ENCODE measurements around the gene C2orf68. TPM values are rescaled to one million over a fixed set of nuclear protein-coding genes. Genes with fewer than 3 reads are reported as not detected.

The C2orf68 gene
- total and polyA plus RNA-seq, 2 of the 13 experiments (the other 11 are each of a cell fraction or from before 2014, with no cell fraction given), result 47.1 to 77.4 TPM

DNA sequence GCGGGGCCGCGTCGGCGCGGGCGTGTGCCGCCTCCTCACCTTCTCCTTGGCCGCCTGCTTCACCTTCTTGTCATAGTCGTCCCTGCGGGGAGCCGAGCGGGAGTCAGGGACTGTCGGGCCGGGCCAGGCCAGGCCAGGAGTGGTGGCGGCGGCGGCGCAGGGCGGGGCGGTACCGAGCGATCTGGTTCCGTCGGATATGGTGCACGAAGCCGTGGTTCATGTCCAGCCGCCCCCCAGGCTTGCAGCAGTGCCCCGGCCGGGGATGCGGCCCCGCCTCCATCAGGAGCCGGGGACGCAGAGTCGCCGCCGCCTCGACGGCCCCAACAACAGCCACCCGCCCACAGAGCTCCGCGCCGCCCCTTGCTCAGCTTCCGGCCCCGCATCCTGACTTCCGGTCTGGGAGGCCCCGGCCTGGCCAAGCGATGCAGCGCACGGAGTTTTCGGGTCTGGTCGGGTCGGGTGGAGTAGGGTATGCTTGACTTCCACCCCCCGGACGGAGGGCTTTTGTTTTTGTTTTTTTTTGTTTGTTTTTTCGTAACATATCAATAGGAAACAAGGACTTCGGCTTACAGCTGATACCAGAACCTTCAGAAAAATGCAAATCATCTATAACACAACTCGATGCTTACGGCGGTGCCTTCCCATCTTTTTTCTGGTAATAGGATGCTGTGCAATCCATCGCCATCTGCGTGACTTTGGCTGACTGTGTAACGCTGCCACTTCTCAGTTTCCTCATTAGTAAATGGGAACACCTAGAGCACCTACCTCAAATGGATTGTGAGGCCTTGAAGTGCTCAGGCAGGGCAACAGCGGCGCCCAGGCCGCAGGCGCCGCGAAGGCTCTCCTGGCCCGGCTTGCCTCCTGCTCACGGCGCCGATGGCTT, at the start of gene C2orf68 (continued):
- TF ChIP-seq, protein P1, sequence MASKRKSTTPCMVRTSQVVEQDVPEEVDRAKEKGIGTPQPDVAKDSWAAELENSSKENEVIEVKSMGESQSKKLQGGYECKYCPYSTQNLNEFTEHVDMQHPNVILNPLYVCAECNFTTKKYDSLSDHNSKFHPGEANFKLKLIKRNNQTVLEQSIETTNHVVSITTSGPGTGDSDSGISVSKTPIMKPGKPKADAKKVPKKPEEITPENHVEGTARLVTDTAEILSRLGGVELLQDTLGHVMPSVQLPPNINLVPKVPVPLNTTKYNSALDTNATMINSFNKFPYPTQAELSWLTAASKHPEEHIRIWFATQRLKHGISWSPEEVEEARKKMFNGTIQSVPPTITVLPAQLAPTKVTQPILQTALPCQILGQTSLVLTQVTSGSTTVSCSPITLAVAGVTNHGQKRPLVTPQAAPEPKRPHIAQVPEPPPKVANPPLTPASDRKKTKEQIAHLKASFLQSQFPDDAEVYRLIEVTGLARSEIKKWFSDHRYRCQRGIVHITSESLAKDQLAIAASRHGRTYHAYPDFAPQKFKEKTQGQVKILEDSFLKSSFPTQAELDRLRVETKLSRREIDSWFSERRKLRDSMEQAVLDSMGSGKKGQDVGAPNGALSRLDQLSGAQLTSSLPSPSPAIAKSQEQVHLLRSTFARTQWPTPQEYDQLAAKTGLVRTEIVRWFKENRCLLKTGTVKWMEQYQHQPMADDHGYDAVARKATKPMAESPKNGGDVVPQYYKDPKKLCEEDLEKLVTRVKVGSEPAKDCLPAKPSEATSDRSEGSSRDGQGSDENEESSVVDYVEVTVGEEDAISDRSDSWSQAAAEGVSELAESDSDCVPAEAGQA (IDR thresholded peaks at IDR 0.05; ENCODE audit: low read depth), result peak; percentile 76
- TF ChIP-seq, protein P1 (CRISPR knock-in tag; IDR thresholded peaks at IDR 0.05; ENCODE audit: borderline replicate concordance), result no peak
- TF ChIP-seq TMF1 (CRISPR knock-in tag; IDR thresholded peaks at IDR 0.05; ENCODE audit: low read depth) (peak; percentile 44; the same call in 1 of the 2 replicates), RFX3 (CRISPR knock-in tag; IDR thresholded peaks at IDR 0.05) (no peak), SAP130 (CRISPR knock-in tag; IDR thresholded peaks at IDR 0.05; ENCODE audit: low read depth) (peak; percentile 94), ZNF773 (CRISPR knock-in tag; IDR thresholded peaks at IDR 0.05; ENCODE audit: borderline replicate concordance) (peak; percentile 59; the same call in 1 of the 2 replicates), ASH2L (IDR thresholded peaks at IDR 0.05; ENCODE audit: insufficient read length, low read depth, low read length) (peak; percentile 98), ZSCAN12 (CRISPR knock-in tag; IDR thresholded peaks at IDR 0.05) (peak; percentile 90; the same call in 1 of the 2 replicates), ZNF713 (CRISPR knock-in tag; IDR thresholded peaks at IDR 0.05) (no peak; the same call in 1 of the 2 replicates), RCOR2 (CRISPR knock-in tag; IDR thresholded peaks at IDR 0.05) (no peak), ZNF883 (CRISPR knock-in tag; IDR thresholded peaks at IDR 0.05; ENCODE audit: not compliant biosample characterization) (no peak), TARDBP (CRISPR knock-in tag; IDR thresholded peaks at IDR 0.05) (peak; percentile 61; the same call in 1 of the 2 replicates), CREB1 (IDR thresholded peaks at IDR 0.05) (no peak), CREB1 (CRISPR knock-in tag; IDR thresholded peaks at IDR 0.05) (no peak), MAFG (CRISPR knock-in tag; IDR thresholded peaks at IDR 0.05) (no peak), REXO4 (CRISPR knock-in tag; IDR thresholded peaks at IDR 0.05; ENCODE audit: borderline replicate concordance) (0 out of 2 replicates have a peak, but pooled peaks have one; percentile 70), IRF9 (CRISPR knock-in tag; IDR thresholded peaks at IDR 0.05; ENCODE audit: borderline replicate concordance) (0 out of 2 replicates have a peak, but pooled peaks have one; percentile 68), TFDP1 (CRISPR knock-in tag; IDR thresholded peaks at IDR 0.05; ENCODE audit: borderline replicate concordance) (peak; percentile 94; the same call in 1 of the 2 replicates), KLF9 (CRISPR knock-in tag; IDR thresholded peaks at IDR 0.05; ENCODE audit: low read depth) (peak; percentile 64; the same call in 1 of the 2 replicates), XRCC5 (optimal IDR thresholded peaks at IDR 0.05; ENCODE audit: low read length) (no peak), ZNF20 (CRISPR knock-in tag; IDR thresholded peaks at IDR 0.05) (peak; percentile 93; the same call in 1 of the 2 replicates), ZNF432 (CRISPR knock-in tag; IDR thresholded peaks at IDR 0.05; ENCODE audit: borderline replicate concordance) (no peak; the same call in 1 of the 2 replicates)
